Esophagus mucosa (tissue), 1 donor: ENCODE measurements around the gene RANBP1. TPM values are rescaled to one million over a fixed set of nuclear protein-coding genes. Genes with fewer than 3 reads are reported as not detected.

Experiments used
- ATAC-seq: fragments of 200-7000 bp; cut with Tn5 transposase; one replicate; pipeline ENCODE4 v1.9.1; 2020
- total RNA-seq: library from RNA; stranded (reverse); gene quantifications from one replicate; pipeline ENCODE4 v1.2.4, GENCODE V29; 2023
- donor health status: DM: yes; HTN: yes; CAD: no.

Gene RANBP1
- total RNA-seq, 1 donor from 2014 or later, result 141 TPM

DNA sequence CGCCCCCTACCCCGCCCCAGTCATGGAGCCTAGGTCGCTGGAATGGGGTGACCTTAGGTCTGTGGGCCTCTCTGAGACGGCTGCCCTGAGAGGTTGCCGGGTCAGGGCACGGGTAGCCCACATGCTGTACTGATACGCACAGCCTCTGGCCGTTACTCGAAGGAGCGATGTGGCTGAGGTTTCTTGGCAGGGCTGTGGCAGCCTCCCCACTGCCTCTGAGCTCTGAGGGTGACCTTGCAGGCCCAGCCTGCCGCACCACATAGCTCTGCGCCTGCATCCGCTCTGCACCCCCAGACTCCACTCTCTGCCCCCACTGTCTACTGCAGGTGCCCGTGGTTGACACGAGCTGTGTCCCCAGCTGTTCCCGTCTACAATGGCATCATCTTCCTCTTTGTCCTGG lies 23.0 kb downstream of the RANBP1 start:
- ATAC-seq, result no peak

DNA sequence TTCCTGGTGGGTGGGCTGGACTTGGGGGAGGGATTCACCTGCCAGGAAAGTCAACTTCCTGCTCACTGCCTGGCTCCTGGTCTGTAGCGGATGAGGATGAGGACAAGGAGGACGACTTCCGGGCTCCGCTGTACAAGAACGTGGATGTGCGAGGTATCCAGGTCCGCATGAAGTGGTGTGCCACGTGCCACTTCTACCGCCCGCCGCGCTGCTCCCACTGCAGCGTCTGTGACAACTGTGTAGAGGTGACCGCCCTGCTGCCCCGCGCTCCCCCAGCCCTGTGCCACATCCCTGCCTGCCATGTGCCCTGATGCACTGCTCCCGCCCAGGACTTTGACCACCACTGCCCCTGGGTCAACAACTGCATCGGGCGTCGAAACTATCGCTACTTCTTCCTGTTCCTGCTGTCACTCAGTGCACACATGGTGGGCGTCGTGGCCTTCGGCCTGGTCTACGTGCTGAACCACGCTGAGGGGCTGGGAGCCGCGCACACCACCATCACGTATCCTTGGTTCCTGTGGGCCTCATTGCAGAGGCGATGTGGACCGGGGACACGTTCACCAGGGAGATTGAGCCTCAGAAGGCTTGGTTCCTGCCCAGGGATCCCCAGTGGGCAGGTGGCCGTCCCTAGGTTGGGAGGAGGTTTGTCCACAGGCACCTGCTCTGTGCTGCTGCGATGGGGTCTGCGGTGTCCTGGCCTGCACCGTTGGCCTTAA lies 23.6 kb downstream of the RANBP1 start:
- ATAC-seq, result no peak

DNA sequence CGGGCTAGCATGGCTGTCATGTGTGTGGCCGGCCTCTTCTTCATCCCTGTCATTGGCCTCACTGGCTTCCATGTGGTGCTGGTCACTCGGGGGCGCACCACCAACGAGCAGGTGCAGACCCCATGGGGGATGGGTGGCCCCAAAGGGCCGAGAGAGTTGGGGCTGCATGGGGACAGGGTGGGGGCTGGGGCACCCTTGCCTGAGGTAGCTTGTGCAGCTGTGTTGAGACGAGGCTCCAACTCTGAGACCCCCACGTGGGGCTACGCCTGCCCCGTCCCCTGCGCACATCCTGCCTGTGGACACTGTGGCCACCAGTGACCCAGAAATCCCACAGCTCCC lies 24.2 kb downstream of the RANBP1 start:
- no peak for ATAC-seq

DNA sequence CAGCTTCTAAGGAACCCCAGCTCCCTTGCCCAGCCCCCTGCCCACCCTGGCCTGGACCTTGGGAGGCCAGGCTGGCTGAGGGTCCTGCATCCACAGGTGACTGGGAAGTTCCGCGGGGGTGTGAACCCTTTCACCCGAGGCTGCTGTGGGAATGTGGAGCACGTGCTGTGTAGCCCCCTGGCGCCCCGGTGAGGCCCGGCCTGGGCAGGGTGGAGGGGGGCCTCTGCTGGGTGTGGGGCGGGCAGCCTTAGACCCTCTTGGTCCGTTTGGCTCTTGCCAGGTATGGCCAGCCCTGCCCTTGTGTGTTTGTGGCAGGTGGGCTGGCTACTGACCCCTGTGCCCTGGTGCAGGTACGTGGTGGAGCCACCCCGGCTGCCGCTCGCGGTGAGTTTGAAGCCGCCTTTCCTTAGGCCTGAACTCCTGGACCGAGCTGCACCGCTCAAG lies 24.6 kb downstream of the RANBP1 start:
- ATAC-seq, result no peak

DNA sequence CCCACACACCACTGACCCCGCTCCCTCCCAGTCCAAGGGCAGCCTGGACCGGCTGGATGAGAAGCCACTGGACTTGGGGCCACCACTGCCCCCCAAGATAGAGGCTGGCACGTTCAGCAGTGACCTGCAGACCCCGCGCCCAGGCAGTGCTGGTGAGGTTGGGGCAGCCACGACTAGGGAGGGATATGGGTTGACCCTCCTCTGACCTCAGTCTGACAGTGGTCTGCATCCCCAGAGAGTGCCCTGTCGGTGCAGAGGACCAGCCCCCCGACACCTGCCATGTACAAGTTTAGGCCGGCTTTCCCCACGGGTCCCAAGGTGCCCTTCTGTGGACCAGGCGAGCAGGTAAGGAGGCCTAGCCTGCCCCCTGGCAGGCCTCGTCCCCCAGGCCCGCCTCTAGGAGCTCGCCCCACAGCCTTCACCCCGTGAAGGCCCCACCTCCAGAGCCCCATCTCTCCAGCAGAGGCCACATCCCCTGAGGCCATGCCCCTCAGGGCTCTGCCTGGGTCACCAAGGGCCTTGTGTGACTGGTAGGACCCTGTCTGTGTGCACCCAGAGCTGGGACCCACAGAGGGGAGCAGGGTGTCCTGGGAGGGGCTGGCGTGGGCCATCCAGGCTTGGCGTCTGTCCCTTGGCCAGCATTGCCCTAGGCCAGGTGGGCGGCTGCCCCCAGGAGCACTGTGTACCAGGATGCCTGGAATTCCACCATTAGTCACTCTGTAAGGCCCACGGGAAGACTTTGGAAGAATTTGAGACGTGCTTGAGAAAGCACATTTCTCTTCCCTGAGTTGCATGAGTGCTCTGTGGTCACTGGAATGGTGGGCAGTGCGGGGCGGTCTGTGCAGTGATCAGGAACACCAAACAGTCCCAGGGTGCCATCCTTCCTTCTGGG lies 25.5 kb downstream of the RANBP1 start:
- no peak for ATAC-seq

DNA sequence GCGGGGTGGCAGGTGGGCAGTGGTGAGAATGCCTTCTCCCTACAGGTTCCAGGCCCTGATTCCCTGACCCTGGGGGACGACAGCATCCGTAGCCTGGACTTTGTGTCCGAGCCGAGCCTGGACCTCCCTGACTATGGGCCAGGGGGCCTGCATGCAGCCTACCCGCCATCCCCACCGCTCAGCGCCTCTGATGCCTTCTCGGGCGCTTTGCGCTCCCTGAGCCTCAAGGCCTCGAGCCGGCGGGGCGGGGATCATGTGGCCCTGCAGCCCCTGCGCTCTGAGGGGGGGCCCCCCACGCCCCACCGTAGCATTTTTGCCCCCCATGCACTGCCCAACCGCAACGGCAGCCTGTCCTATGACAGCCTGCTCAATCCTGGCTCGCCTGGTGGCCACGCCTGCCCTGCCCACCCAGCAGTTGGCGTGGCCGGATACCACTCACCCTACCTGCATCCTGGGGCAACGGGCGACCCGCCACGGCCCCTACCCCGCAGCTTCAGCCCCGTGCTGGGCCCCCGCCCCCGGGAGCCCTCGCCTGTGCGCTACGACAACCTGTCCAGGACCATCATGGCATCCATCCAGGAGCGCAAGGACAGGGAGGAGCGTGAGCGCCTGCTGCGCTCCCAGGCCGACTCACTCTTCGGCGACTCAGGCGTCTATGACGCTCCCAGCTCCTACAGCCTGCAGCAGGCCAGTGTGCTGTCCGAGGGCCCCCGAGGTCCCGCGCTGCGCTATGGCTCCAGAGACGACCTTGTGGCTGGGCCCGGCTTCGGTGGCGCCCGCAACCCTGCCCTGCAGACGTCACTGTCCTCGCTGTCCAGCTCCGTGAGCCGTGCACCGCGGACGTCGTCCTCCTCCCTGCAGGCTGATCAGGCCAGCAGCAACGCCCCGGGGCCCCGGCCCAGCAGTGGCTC lies 27.1 kb downstream of the RANBP1 start:
- no peak for ATAC-seq

DNA sequence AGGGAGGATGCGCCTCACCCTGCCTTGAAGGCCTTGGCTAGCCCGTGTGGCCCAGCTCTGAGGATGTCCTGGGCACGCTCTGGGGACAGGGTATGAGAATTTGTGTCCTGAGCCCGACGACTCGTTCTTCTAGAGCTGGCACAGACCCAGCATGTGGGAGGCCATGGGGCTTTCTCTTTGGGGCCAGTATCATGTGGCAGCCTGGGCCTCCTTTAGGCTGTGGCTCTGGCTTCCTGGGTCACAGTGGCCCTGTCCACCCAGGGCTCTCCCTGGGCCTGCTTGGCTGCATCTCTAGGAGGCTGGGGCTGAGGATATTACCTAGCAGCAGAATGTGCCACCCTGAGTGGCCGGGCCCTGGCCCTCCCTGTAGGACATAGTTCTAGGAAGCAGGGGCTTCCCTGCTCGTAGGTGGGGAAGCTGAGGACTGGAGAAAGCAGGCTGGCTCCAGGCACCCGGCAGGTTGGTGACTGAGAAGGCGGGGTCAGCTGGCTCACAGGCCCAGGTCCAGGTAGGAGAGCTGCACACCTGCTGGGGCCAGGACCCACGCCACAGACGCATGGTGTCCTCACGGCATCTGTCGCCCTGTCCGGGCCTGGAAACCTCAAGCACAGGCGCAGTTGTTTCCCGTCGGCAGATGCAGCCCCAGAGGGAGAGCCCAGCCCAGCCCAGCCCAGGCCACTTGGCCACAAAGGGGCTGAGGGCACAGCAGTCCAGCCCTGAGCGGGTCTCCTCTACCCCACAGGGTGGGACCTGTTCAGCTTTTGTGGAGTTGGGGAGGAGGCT lies 28.2 kb downstream of the RANBP1 start:
- ATAC-seq, result no peak

DNA sequence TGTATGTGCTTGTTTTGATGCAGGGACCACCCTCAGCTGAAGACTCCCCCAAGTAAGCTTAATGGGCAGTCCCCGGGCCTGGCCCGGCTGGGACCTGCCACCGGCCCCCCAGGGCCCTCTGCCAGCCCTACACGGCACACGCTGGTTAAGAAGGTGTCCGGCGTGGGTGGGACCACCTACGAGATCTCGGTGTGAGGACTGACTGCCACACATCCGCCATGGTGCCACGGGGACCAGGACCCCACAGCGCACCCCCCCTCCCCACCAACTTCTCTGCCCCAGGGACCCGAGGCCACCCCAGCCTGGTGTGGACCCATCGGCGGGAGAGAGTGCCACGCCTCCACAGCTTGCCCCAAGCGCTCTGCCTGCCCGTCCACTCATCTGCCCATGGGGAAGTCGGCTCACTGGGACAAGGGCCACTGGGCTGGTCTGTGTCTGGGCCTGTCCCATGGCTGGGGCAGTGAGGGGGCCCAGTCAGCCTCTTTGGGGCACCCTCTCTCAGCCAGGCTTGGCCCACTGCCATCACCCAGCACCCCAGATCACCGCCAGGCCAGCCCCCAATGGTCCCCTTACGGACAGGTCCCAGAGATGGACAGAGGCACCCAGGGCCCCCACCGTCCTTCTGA lies 29.4 kb downstream of the RANBP1 start:
- no peak for ATAC-seq

DNA sequence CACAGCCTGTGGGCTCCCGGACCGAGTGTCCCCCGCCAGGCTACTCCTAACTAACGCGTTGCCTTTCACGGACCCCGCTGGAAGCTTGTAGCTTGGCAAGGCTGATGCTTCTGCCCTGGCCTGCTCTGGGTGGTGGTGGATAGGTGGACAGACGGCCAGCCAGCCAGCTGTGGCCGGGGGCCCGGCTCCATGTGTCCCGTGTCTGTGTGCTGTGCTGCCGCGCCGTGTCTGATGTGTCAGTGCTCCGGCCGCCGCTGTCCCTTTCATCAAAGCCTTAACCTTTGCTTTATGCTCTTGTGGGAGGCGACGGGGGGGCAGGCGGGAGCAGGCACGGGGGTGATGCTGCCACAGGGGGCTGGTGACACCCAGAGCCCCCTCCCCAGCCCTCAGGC lies 29.9 kb downstream of the RANBP1 start:
- ATAC-seq, result no peak

DNA sequence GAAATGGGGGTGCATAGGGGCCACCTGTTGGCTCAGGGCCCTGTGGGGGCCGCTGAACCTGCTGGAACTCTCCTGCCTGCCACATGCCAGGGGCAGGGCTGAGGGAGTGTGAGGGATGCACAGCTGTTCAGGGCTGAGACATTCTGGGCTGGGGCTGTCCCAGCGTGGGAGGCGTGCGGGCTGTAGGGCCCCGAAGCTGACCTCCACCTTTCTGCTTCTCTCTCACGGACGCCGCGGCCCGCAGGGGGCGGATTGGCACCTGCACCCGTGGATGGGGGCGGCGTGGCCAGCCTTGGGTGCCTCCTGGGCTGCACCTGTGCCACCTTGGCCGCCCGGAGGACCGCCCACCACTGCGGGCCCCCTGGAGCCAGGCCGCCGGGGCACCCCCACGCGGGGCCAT lies 30.9 kb downstream of the RANBP1 start:
- no peak for ATAC-seq

DNA sequence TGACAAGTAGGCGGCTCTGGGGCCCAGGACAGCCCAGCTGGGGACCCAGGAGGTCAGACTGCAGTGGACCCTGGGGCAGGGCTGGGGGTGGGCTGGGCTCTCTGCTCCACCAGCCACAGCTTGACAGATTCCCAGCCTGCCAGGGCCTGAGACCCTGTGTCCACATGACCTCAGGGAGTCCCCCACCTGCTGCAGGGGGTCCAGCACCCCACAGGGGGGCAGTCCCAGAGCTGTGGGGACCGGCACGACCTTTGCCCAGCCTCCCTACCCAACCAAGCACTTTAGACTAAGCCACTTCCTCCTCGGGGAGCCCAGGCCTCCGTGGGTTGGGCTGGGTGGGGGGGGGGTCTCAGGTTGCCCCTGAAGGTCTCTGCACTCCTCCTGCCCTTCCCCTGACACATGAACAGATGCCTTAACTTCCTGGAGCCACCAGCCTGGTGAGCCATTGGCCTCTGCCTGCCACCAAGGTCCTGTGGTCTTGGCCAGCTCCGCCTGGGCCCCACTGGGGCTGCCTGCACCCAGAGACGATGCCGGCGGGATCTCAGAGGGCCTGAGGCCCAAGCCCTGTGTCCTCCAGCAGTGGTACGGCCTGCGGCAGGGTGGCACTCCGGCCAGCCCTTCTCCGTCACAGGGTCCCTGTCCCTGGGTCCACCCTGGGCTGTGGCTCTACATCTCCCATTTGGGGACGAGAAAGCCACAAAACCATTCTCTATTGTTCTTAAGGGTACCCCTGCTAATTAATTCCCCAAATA lies 31.5 kb downstream of the RANBP1 start:
- ATAC-seq, result no peak

DNA sequence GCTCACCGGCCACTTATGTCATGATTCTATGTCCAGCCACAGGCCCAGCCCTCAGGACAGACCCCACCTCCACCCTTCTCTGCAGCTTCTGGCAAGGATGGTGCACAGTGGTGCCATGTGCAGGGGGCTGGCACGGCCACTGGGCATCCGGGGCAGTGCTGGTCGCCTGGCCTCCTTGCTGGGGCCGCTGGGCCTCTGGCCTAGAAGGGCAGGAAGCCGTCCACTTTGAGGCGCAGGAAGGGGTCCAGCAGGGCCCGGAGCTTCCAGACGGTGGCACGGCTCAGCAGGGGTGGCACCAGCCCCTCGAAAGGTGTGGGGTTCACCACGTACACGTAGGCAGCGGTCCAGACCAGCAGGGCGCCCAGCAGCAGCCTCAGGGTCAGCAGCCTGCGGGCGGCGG lies 32.5 kb downstream of the RANBP1 start:
- ATAC-seq, result no peak

DNA sequence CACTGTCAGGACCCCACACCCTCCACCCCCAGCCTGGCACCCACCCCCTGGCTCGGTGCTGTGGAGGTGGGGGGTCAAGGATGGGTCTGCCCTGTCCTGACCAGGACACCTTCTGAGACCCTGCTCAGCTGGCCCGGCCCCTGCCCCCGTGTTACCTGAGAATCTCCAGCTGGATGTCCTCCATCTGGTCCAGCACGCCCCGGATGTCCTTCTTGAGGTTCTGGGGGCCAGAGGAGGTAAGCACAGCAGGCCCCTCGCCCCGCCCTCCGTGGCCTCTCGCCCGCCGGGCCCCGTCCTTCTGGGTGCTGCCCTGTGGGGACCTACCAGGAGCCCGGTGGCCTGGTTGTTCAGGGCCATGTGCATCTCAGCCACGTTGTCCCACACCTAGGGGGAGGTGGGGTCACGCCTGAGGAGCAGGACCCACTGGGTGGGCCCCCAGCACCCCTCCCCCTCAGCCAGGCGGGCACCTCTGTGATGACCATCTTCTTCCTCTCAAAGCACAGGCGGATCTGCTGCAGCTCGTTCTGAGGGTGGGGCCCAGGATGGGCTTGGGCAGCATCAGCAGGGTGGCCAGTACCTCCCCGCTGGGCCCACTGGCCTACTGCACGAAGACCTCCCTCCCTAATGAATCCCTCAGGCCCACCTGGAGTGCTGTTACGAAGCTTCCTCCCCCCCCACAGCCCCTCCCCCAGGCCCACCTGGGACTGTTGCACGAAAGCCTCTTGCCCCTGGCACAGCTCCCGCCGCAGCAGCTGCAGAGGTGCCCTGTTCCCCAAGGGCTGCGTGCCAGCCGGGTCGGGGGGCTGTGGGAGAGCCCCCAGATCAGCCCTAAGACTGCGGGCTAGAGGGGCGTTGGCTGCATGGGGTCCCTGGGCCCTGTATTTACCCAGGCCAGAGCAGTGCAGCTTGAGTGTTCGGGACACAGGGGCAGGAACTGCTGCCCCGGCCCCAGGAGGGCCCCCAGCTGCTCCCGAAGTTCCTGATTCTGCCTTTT lies 33.6 kb downstream of the RANBP1 start:
- ATAC-seq, result no peak

DNA sequence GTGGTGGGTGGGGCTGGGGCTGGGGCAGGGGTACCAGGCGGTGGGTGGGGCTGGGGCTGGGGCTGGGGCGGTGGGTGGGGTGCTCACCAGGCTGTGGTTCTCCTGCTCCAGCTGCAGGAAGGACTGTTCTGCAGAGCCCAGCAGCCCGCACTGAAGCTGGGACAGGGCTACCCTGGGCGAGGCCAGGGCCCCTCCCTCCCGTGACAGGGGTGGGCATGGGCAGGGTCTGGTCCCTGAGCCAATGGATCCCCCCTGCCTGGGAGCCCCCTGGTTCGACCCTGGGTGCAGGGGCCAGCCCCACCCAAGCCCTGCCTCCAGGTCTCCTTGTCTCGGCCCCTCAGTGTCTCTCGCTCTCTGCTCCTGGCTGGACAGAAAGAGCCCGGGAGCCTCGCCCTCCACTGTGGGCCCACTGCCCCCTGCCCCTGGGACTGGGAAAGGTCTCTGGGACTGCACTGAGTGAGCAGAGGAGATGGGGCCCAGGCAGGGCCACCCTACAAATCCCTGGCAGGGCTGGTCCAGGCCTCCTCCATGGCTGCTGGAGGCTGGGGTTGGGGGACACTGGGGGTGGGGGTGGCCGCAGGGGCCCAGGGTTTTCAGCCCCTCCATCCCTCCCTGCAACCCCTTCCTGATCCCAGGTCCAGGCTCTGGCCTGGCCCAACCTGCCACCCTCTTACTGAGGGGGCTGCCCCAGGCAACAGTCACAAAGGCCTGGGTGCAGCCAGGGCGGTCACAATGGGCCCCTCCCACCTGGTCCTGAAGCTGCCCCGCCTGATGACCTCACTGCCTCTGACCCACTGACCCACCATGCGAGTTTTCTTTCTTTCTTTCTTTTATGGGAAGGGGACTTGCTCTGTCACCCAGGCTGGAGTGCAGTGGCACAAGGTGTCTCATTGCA lies 34.7 kb downstream of the RANBP1 start, which contains the start of gene CCDC188:
TSS of gene CCDC188 (minus strand) at position 675 of the 895 bp plus-strand sequence. CDS start at position 606, 69 bp downstream.
- peak; percentile 6 for ATAC-seq

DNA sequence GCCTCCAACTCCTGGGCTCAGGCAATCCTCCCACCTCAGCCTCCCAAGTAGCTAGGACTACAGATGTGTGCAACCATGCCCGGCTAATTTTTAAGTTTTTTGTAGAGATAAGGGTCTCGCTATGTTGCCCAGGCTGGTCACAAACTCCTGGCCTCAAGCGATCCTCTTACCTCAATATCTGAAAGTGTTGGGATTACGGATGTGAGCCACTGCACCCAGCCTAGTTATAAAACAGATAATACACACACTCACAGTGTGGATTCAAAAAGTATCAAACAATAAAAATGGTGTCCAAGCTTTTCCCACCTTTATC lies 35.3 kb downstream of the RANBP1 start:
- ATAC-seq, result no peak

DNA sequence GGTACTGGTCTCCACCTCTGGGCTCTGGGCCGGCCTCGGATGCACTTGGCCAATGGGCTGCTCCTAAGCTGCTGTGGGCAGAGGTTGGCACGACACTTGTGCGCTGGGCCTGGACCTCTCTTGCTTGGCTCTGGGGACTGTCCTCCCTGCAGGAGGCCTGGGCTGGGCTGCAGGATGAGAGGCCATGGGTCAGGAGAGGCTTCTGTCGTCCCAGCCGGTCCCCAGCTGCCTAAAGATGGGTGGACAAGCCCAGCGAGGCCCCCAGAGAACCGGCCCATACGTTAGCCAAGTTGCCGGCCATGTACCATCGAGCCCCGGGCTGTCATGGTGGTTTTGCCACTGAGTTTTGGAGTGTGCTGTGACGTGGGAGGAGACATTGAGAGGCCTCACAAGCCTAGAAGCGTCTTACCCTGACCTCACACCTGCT lies 36.6 kb downstream of the RANBP1 start:
- ATAC-seq, result no peak

DNA sequence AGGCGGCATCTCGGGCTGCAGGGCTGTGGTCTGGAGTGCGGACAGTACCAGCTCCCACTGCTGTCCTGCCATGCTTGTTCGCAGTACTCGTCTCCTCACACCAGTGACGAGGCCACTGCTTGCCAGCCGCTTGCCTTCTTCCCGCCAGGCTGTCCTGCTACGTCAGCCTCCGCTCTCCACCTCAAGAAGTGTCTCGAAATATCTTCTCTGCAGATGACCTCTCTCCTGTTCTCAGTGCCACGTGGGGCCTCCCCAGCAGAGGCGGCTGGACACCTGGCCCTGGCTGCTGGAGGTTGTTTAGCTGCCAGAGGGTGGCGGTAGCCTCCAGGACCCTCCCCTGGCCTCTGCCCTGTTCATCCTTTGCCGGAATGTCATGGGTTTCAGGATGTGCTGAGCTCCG lies 38.0 kb downstream of the RANBP1 start:
- ATAC-seq, result no peak

DNA sequence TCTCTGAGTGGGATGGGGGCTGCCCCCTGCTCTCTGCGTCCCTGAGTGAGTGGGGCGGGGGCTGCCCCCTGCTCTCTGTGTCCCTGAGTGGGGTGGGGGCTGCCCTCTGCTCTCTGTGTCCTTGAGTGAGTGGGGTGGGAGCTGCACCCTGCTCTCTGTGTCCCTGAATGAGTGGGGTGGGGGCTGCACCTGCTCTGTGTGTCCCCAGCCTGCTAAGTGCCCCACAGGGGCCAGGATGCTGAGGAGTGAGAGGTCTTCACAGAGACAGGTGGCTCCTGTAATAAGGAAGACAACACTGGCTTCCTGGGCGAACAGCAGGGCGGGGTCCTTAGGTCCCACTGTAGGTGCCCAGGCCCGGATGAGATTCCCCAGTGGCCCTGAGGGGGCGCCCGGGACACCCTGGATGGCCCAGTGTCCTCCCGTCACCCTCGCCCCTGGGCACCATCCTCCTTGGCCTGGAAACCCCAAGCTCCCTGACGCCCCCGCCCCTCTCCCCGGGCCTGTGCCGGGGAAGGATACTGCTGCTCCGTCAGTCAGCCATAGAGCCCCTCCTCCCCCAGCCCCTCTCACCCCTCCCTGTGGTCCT lies 38.8 kb downstream of the RANBP1 start:
- no peak for ATAC-seq
